Measurements from ENCODE around the gene TMEM54.

The TMEM54 gene

DNA sequence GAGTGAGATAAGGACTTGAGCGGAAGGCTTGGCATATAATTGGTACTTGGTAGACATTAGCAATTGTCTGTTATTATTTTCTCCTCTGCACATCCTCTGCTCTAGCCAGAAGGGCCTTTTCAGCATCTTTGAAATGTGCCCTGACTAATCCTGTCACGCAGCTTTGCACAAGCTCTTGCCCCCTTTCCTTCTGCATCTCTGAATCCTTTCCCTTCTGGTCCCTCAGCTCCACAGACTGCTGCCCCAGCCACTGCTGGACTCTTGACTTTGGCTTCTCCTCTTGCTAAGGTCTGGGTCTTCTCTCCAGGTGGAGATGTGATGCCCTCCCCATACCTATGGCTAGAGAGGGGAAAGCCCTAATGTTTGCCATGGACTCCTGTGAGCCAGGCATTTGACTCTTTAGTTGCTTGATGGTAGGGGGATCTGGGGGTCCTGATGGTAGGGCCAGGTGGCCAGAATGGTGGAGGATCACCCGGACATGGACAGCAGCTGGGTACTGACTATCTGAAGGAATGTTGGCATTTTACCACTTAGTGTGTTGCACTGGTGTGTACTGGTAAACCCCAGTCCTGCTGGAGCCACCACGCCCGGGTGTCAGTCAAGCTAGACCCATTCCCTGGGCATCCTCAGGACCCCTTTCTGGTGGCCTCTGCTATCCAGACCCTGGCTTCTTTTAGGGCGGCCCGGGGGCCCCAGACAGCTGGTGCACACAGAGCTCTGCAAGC is 10.5 kb downstream of the TMEM54 start:
- TF ChIP-seq, protein P1, sequence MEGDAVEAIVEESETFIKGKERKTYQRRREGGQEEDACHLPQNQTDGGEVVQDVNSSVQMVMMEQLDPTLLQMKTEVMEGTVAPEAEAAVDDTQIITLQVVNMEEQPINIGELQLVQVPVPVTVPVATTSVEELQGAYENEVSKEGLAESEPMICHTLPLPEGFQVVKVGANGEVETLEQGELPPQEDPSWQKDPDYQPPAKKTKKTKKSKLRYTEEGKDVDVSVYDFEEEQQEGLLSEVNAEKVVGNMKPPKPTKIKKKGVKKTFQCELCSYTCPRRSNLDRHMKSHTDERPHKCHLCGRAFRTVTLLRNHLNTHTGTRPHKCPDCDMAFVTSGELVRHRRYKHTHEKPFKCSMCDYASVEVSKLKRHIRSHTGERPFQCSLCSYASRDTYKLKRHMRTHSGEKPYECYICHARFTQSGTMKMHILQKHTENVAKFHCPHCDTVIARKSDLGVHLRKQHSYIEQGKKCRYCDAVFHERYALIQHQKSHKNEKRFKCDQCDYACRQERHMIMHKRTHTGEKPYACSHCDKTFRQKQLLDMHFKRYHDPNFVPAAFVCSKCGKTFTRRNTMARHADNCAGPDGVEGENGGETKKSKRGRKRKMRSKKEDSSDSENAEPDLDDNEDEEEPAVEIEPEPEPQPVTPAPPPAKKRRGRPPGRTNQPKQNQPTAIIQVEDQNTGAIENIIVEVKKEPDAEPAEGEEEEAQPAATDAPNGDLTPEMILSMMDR (conservative IDR thresholded peaks at IDR 0.05; ENCODE audit: low read depth, low read length): no peak

DNA sequence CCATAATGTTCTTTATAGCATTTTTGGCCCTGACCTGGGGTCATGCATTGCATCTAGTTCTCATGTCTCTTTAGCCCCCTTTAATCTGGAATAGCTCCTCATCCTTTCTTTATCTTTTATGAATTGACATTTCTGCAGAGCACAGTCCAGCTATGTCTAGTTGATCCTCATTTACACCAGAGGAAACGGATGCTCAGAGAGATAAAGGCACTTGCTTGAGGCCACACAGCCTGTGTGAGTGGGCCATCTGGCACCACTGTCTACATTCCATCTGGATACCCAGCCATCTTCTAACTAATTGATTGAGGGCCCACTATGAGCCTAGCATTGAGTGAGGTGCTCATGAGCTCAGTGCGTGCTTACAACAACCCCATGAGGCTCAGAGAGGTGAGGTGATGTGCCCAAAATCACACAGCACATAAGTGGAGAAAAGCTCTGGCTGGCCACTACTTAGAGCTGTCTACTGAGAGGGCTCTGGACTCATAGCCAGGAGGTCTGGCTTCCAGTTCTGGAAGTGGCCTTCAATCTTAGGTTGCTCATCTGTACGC is 11.4 kb downstream of the TMEM54 start:
- TF ChIP-seq, protein P1 (conservative IDR thresholded peaks at IDR 0.05; ENCODE audit: low read depth, low read length): no peak
- no peak for DNase-seq (ENCODE audit: low read depth)
- no peak overlapping the region for H3K4me3 ChIP-seq (ENCODE audit: low read depth, low read length)

More for the DNA sequence above, 10.5 kb downstream of the TMEM54 start:
- DNase-seq (ENCODE audit: low read depth): no peak
- H3K4me3 ChIP-seq (ENCODE audit: low read depth, low read length): no peak overlapping the region

DNA sequence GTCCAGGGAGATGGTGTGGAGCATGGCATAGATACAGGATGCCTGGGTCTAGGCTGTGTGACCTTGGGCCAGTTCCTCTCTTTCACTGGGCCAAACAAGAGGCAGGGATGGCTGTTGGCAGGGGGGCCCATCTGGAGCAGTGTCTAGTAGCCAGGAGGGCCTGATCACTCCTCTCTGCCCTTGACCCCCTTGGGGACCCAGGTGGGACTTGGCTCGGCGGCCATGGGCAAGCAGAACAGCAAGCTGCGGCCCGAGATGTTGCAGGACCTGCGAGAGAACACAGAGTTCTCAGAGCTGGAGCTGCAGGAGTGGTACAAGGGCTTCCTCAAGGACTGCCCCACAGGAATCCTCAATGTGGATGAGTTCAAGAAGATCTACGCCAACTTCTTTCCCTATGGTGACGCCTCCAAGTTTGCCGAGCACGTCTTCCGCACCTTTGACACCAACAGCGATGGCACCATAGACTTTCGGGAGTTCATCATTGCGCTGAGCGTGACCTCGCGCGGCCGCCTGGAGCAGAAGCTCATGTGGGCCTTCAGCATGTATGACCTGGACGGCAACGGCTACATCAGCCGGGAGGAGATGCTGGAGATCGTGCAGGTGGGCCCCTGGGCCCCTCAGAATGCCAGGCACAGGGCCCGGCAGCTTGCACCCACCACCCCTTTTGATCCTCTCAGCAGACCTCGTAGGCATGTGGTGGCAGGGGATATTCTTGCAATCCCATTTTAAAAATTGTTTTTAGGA is 12.3 kb downstream of the TMEM54 start:
- TF ChIP-seq, protein P1 (conservative IDR thresholded peaks at IDR 0.05; ENCODE audit: low read depth, low read length): no peak
- DNase-seq (ENCODE audit: low read depth): no peak

DNA sequence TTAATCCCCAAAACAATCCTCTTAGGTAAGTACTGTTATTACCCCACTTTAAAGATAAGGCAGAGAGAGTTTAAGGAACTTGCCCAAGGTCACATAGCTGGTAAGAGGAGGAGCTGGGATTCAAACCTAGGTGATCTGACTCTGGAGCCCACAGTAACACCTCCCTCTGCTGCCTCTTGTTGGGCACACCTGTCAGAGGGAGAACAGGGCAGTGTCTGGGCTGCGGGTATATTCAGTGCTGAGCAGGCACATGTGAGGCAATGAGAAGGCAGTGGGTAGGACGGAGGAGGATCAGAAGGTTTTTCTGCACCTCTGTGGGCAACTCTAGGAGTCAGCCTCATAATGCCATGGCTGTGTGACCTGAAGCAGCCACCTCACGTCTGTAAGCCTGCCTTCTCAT is 13.1 kb downstream of the TMEM54 start:
- no peak for DNase-seq (ENCODE audit: low read depth)
- TF ChIP-seq, protein P1 (conservative IDR thresholded peaks at IDR 0.05; ENCODE audit: low read depth, low read length): no peak

More for the DNA sequence above, 12.3 kb downstream of the TMEM54 start:
- H3K4me3 ChIP-seq (ENCODE audit: low read depth, low read length): no peak overlapping the region

DNA sequence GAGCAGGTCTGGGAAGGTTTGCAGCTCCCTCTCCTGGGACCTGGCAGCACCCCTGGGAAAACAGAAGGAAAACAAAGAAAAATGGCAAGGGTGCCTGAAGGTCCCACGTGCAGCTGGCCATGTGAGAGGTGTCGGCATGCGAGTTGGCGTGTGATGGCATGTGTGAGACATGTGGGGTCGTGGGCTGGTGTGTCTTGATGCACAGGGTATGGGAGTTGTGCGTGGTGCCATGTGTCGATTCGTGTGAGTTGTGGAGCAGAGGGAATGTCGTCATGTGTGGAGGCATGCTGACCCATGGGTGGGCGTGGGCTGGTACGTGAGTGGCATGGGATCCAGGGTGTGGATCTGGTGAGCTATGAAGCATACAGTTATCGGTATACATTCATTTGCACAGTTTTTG is 13.6 kb downstream of the TMEM54 start:
- no peak overlapping the region for H3K4me3 ChIP-seq (ENCODE audit: low read depth, low read length)
- TF ChIP-seq, protein P1 (conservative IDR thresholded peaks at IDR 0.05; ENCODE audit: low read depth, low read length): no peak
- DNase-seq (ENCODE audit: low read depth): no peak

More for the DNA sequence above, 13.1 kb downstream of the TMEM54 start:
- H3K4me3 ChIP-seq (ENCODE audit: low read depth, low read length): no peak overlapping the region

DNA sequence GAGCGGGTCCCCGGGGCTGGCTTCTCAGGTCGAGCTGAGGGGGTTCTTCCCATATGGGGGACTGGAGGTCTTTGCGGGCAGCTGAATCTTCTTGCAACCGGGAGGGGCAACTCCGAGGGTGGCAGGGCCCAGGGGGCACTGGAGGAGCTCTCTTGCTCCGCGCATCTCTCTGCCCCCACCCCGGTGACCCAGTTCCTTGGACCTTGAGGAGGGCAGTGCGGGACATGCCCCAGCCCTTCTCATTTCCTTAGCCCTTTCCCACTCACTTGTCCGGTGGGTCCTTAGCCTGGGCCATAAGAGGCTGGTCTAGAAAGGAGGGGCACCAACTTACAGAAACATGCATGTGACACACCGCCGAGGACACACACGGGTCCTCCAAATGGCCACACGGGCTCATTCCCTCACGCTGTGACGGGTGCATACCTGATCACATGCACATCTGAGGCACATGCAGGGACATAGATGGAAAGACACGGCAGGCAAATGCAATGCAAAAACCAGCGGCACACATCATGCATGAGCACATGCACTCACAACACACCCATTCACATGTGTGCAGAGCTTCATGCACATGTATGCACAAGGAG is 14.3 kb downstream of the TMEM54 start:
- no peak overlapping the region for H3K4me3 ChIP-seq (ENCODE audit: low read depth, low read length)
- DNase-seq (ENCODE audit: low read depth): no peak
- TF ChIP-seq, protein P1 (conservative IDR thresholded peaks at IDR 0.05; ENCODE audit: low read depth, low read length): no peak

Measured in choroid plexus epithelial cell (primary cell).